K562 (cell line): ENCODE measurements around the gene IL24. TPM values are rescaled to one million over a fixed set of nuclear protein-coding genes. Genes with fewer than 3 reads are reported as not detected.

Source experiments
- ATAC-seq: fragments of 200-7000 bp; cut with Tn5 transposase; 3 replicates; pipeline ENCODE4 v1.9.1; 2020; ENCODE audit warnings: moderate library complexity
- BruUV-seq: library from RNA; stranded (reverse); fragments of 400-500 nt; replicated peaks from 2 replicates; lab custom pipeline; 2021; lab: Mats Ljungman, UMichigan
- CTCF ChIA-PET: fragments of 300-600 bp; formaldehyde crosslinking; extraction: SDS; loops from one replicate; lab custom pipeline; 2021; ENCODE audit warnings: low intra/inter-chr PET ratio; lab: Yijun Ruan, JAX
- POLR2A ChIA-PET: fragments of 300-600, 350-650 bp; sonication (Branson Sonifier 250); formaldehyde crosslinking; extraction: SDS; loops from one replicate; lab custom pipeline; 2021; ENCODE audit warnings: antibody characterized with exemption, inconsistent platforms; lab: Yijun Ruan, JAX
- DNase-seq, 4 experiments: peaks; one replicate each; pipeline versions ENCODE4 v3.0.0 to v3.0.0-alpha.2; 2011 to 2018; ENCODE audit warnings: low spot score in 3 of 4, mixed read lengths in 3 of 4; ENCODE audit errors: extremely low read depth in 1 of 4
- FAIRE-seq: peaks from 2 replicates; lab custom pipeline; 2011; peaks lifted over from hg19 to GRCh38; lab: Jason Lieb, UNC
- H2AFZ ChIP-seq: 2 replicates; pipeline ENCODE4 v1.6.0; 2011; ENCODE audit warnings: low read depth, low read length, control low read depth, inconsistent platforms
- H3K27ac ChIP-seq: fragments of 200-600 bp; 3 replicates; pipeline ENCODE4 v1.8.0; 2011; ENCODE audit warnings: low read depth, mild to moderate bottlenecking, control low read depth, inconsistent platforms, low read length, moderate library complexity, mixed read lengths; ENCODE audit errors: extremely low read depth
- H3K27me3 ChIP-seq, 2 experiments: fragments of 300-600 bp in 1 of 2; 2 replicates in 1 of 2; 3 replicates in 1 of 2; pipeline versions ENCODE4 v1.6.0 to v1.8.0; 2011; ENCODE audit warnings: inconsistent platforms in 2 of 2, low read length in 2 of 2, mild to moderate bottlenecking in 1 of 2, mixed read lengths in 1 of 2, moderate library complexity in 1 of 2; ENCODE audit not compliant: control insufficient read depth in 2 of 2, insufficient read depth in 2 of 2
- H3K36me3 ChIP-seq: fragments of 300-600 bp; 3 replicates; pipeline ENCODE4 v1.8.0; 2011; ENCODE audit warnings: mild to moderate bottlenecking, low read length, inconsistent platforms; ENCODE audit not compliant: control insufficient read depth, insufficient read depth
- H3K4me1 ChIP-seq, 2 experiments: fragments of 200-600 bp in 1 of 2; replicated peaks in 1 of 2; 2 replicates in 1 of 2; 3 replicates in 1 of 2; pipeline versions ENCODE4 v1.5.1 to v1.8.0; 2011; ENCODE audit warnings: inconsistent platforms in 2 of 2, low read length in 2 of 2, mild to moderate bottlenecking in 1 of 2, mixed read lengths in 1 of 2, moderate library complexity in 1 of 2; ENCODE audit not compliant: control insufficient read depth in 2 of 2, insufficient read depth in 2 of 2
- H3K4me2 ChIP-seq: 2 replicates; pipeline ENCODE4 v1.6.1; 2011; ENCODE audit warnings: low read length, control low read depth, inconsistent platforms, mixed read lengths; ENCODE audit not compliant: insufficient read depth
- H3K4me3 ChIP-seq: fragments of 200-600 bp; sonication (generic), shearing (Covaris generic); 2 replicates; pipeline ENCODE4 v1.5.1; 2016; ENCODE audit warnings: control low read depth, inconsistent platforms
- H3K79me2 ChIP-seq: fragments of 200-600 bp; 3 replicates; pipeline ENCODE4 v1.8.0; 2011; ENCODE audit warnings: low read length, inconsistent platforms; ENCODE audit not compliant: control insufficient read depth, insufficient read depth
- H3K9ac ChIP-seq, 2 experiments: 2 replicates each; pipeline versions ENCODE4 v1.6.0 to v1.6.1; 2011; ENCODE audit warnings: low read depth in 2 of 2, low read length in 2 of 2, control low read depth in 1 of 2, inconsistent platforms in 1 of 2, mild to moderate bottlenecking in 1 of 2, mixed read lengths in 1 of 2; ENCODE audit not compliant: insufficient read depth in 1 of 2
- H3K9me1 ChIP-seq: one replicate; pipeline ENCODE4 v1.6.0; 2011; ENCODE audit warnings: inconsistent platforms, mild to moderate bottlenecking, low read length, moderate library complexity; ENCODE audit not compliant: control insufficient read depth, insufficient read depth
- H3K9me3 ChIP-seq: replicated peaks from 2 replicates; pipeline ENCODE4 v1.5.1; 2011; ENCODE audit warnings: low read depth, low read length, inconsistent platforms; ENCODE audit not compliant: control insufficient read depth, insufficient read depth
- H4K20me1 ChIP-seq: replicated peaks from 2 replicates; pipeline ENCODE4 v1.6.1; 2011; ENCODE audit warnings: low read length, inconsistent platforms, mixed read lengths; ENCODE audit not compliant: control insufficient read depth, insufficient read depth
- ATF6 ChIP-seq: sonication (generic); formaldehyde crosslinking; IDR thresholded peaks from 2 replicates; pipeline ENCODE4 v1.4.0; 2020; ENCODE audit warnings: mild to moderate bottlenecking, missing genetic modification reagents
- BHLHE40 ChIP-seq: IDR thresholded peaks from 2 replicates; pipeline ENCODE4 v1.6.1; 2011; ENCODE audit warnings: low read length, improper control_type of control experiment
- C11orf30 ChIP-seq: fragments of 450-650 bp; IDR thresholded peaks from 2 replicates; pipeline ENCODE4 v1.6.1; 2016; ENCODE audit warnings: low read depth, mild to moderate bottlenecking
- CTBP1 ChIP-seq: fragments of 450-650 bp; IDR thresholded peaks from 2 replicates; pipeline ENCODE4 v1.6.1; 2016; ENCODE audit warnings: borderline replicate concordance
- E2F5 ChIP-seq: sonication (generic); formaldehyde crosslinking; IDR thresholded peaks from 2 replicates; pipeline ENCODE4 v1.8.0; 2022; ENCODE audit warnings: mild to moderate bottlenecking, missing genetic modification reagents
- FOXA3 ChIP-seq, 2 experiments: fragments of 450-650 bp in 1 of 2; sonication (generic) in 1 of 2; formaldehyde crosslinking; IDR thresholded peaks in 1 of 2; conservative IDR thresholded peaks in 1 of 2; 2 replicates each; pipeline versions ENCODE4 v1.4.0 to v1.8.0; 2020 to 2022; ENCODE audit warnings: mild to moderate bottlenecking in 2 of 2, missing genetic modification reagents in 1 of 2
- FOXP4 ChIP-seq: sonication (generic); formaldehyde crosslinking; IDR thresholded peaks from 2 replicates; pipeline ENCODE4 v1.8.0; 2022; ENCODE audit warnings: mild to moderate bottlenecking, missing genetic modification reagents, borderline replicate concordance
- MAZ ChIP-seq, 2 experiments: fragments of 450-650 bp in 1 of 2; sonication (generic) in 1 of 2; formaldehyde crosslinking; IDR thresholded peaks in 1 of 2; conservative IDR thresholded peaks in 1 of 2; 2 replicates each; pipeline versions ENCODE4 v1.4.0 to v1.5.0; 2020; ENCODE audit warnings: mild to moderate bottlenecking in 1 of 2, missing genetic modification reagents in 1 of 2
- ZNF24 ChIP-seq: fragments of 450-650 bp; IDR thresholded peaks from 2 replicates; pipeline ENCODE4 v1.6.1; 2016
- ZNF347 ChIP-seq: fragments of 450-650 bp; formaldehyde crosslinking; IDR thresholded peaks from 2 replicates; pipeline ENCODE4 v1.4.0; 2020; ENCODE audit warnings: low read depth, mild to moderate bottlenecking, moderate library complexity
- WGBS: fragments of 100-300 bp; shearing (Covaris generic); methylation state at CpG from one replicate; pipeline ENCODE4 v1.1.6; 2016; ENCODE audit warnings: low coverage, mixed read lengths; ENCODE audit not compliant: insufficient coverage; ENCODE audit errors: missing lambda C conversion rate; 5-methylcytosine and 5-hydroxymethylcytosine counted together
- in situ Hi-C: fragments of 300-500 bp; cut with MboI; formaldehyde crosslinking; loops from 4 replicates; pipeline ENCODE4 v1.15.0; 2018; ENCODE audit warnings: inconsistent platforms, mixed read lengths
- intact Hi-C: fragments of 100-400 bp; cut with micrococcal nuclease; formaldehyde crosslinking; loops from 2 replicates; pipeline ENCODE4 v1.14.2; 2022
- polyA plus RNA-seq, 8 experiments: library from polyadenylated mRNA; depleted of rRNA in 4 of 8; stranded (reverse) in 5 of 8; unstranded in 3 of 8; fragments of >200 nt; fragmentation: Nextera tagmentation in 2 of 8; fragmentation: Illumina TruSeq in 1 of 8; extraction: Ambion mirVana in 2 of 8; extraction: Trizol in 1 of 8; gene quantifications; 2 replicates each; pipeline versions ENCODE4 v1.2.1 to v1.2.3, GENCODE V29; 2011 to 2014; ENCODE audit warnings: inconsistent platforms in 1 of 8, missing spikeins in 1 of 8
- total RNA-seq, 7 experiments: library from RNA; depleted of rRNA in 6 of 7; stranded (reverse); fragments of >200 nt in 6 of 7; fragmentation: Illumina TruSeq in 2 of 7; extraction: Trizol in 2 of 7; gene quantifications; 2 replicates each; pipeline versions ENCODE4 v1.2.1 to v1.2.3, GENCODE V29; 2011 to 2021; ENCODE audit warnings: low replicate concordance in 1 of 7

The IL24 gene
- total and polyA plus RNA-seq, 9 of the 15 experiments (the other 6 are each of a cell fraction or from before 2014, with no cell fraction given): 0.04 to 0.19 TPM; not detected in 7

- TF ChIP-seq C11orf30 (no peak), E2F5 (CRISPR knock-in tag) (no peak), CTBP1 (peak; percentile 87)
Measured at GRCh38 chr1:206905295-206906164, 8.3 kb downstream of the IL24 start (continued).

GRCh38 chr1:206907304-206907991 lies 10.2 kb downstream of the IL24 start:
- DNase-seq: peak; percentile 80 to 87 (median 82)
- WGBS: 14% methylated on average over 21 of the region's 23 CpGs
- in situ Hi-C loops (loop anchor here (25.0 kb wide), 1 partner anchor 295 kb away; the partner anchor contains the start of gene EIF2D), intact Hi-C loops (no loop called here)
- Histone ChIP-seq H2AFZ (peak overlapping the region; percentile 99), H3K4me2 (peak overlapping the region; percentile 92), H3K9me1 (no peaks in the 10 kb centered on the region), H3K27ac (no peak overlapping the region; the same call in 2 of the 3 replicates), H3K4me3 (no peak overlapping the region), H3K4me1 (peaks cover 9 to 18% of the 10 kb centered on the region in 2 experiments; a peak in 4 of 5 replicates), H3K27me3 (peaks cover 13 to 41% of the 10 kb centered on the region in 2 experiments), H3K9ac (peak overlapping the region; percentile 28 to 30; a peak in 2 of 4 replicates), H3K36me3 (no peaks in the 10 kb centered on the region), H3K79me2 (no peaks in the 10 kb centered on the region), H3K9me3 (no peaks in the 10 kb centered on the region), H4K20me1 (no peaks in the 10 kb centered on the region)
- BruUV-seq: no TSS peak
- ChIA-PET POLR2A (interaction anchor here (0.7 to 2.5 kb wide), 5 partner anchors 9 to 785 kb away, joined by 3 to 7 read pairs (median 3); no protein-coding TSS in a partner anchor), CTCF (interaction anchor here (0.7 to 1.5 kb wide), 3 partner anchors 168 to 274 kb away, joined by 3 to 4 read pairs (median 3); no protein-coding TSS in a partner anchor)
- peak; percentile 55 for FAIRE-seq
- peak; percentile 89 for ATAC-seq
- TF ChIP-seq FOXA3 (CRISPR knock-in tag; conservative IDR thresholded peaks at IDR 0.05 in 1 of 2, IDR thresholded peaks at IDR 0.05 in 1 of 2) (no peak), MAZ (CRISPR knock-in tag; conservative IDR thresholded peaks at IDR 0.05 in 1 of 2, IDR thresholded peaks at IDR 0.05 in 1 of 2) (peak in 1 of 2 experiments; percentile 38; a peak in 1 of 4 replicates), ZNF24 (no peak), BHLHE40 (0 out of 2 replicates have a peak, but pooled peaks have one; percentile 35), ATF6 (CRISPR knock-in tag) (no peak), FOXP4 (CRISPR knock-in tag) (no peak), ZNF347 (CRISPR knock-in tag) (no peak)
